GM19099 (cell line): ENCODE results near the gene RESP18.

Experiments
- POLR2A ChIP-seq: IDR thresholded peaks from 3 replicates; pipeline ENCODE4 v1.6.1; 2011; ENCODE audit warnings: low read depth; ENCODE audit not compliant: insufficient read length; ENCODE audit errors: extremely low read depth

Gene RESP18

DNA sequence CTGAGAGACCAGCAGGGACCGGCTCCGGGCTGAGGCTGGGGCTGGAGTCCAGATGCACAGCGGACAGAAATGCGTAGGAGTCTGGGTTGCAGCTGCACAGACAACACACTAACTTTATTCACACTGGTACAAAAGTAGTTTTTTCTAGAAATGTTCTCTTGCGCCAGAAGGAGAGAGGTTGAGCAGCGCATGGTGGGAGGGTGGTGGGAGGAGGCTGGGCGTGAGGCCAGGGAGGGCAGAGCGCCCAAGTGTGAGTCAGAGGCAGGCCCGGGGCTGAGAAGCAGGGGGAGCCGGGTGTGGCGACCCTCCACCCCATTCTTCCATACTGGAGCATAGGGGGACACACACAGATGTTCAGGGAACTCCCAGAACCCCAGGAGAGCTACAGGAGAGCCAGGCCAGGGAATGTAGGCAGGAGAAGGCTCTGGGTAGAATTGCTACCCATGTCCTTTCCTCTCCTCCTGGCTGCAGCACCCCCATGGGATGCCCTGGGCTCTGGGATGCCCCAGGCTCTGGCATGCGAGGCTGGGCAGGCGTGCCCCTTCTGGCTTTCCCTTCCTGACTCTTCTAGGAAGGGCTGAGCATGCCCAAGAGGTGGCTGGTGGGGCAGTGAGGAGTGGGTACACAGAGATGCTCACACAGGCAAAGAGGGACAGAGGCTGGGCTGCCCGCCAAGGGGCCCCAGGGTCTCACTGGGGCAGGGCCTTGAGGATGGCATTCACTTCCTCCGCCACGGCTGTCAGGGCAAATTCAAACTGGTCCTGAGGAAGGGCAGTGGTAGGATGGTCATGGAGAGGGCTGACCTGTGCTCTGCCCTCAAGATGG, 42.8 kb downstream of the RESP18 start:
- TF ChIP-seq POLR2A, result no peak

- no peak for TF ChIP-seq POLR2A
Observed at GRCh38 chr2:219289195-219289536, 43.4 kb downstream of the RESP18 start.

DNA sequence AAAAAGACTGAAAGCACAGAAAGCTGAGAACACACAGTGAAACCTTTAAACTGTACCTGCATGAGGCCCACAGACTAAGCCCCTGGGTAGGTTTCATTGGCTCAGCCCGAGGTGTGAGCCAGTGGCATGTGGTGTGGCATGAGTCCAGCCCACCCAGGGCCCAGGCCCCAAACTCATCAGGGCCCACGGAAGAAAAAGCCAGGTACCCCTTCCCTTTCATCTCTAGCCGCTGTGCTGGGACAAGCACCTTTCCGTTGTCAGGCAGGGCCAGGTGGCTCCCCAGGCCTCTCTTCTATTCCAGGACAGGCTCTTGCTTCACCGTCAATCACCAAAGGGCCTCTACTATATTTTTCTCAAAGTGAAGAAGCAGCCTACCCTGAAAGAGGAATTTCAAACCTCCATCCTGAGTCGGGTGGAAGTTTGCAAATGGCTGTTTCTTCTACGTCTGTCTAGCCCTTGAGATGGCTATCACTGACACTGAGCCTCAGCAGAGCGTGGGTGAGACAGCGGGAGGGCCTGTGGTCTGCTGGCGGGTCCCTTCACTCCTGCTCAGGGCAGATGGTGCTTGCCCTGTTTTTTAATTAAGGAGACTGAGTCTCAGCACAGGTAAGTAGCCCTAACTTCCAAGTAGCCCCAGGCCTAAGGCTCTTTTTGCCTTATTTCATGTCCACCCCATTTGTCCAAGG, 44.8 kb downstream of the RESP18 start:
- TF ChIP-seq POLR2A, result no peak

- no peak for TF ChIP-seq POLR2A
Observed at GRCh38 chr2:219286436-219287115, 46.0 kb downstream of the RESP18 start.

- no peak for TF ChIP-seq POLR2A
Observed at GRCh38 chr2:219285894-219286425, 46.6 kb downstream of the RESP18 start.

GRCh38 chr2:219285373-219285735, 47.2 kb downstream of the RESP18 start:
- no peak for TF ChIP-seq POLR2A

- no peak for TF ChIP-seq POLR2A
Observed at GRCh38 chr2:219284501-219285372, 47.8 kb downstream of the RESP18 start.

DNA sequence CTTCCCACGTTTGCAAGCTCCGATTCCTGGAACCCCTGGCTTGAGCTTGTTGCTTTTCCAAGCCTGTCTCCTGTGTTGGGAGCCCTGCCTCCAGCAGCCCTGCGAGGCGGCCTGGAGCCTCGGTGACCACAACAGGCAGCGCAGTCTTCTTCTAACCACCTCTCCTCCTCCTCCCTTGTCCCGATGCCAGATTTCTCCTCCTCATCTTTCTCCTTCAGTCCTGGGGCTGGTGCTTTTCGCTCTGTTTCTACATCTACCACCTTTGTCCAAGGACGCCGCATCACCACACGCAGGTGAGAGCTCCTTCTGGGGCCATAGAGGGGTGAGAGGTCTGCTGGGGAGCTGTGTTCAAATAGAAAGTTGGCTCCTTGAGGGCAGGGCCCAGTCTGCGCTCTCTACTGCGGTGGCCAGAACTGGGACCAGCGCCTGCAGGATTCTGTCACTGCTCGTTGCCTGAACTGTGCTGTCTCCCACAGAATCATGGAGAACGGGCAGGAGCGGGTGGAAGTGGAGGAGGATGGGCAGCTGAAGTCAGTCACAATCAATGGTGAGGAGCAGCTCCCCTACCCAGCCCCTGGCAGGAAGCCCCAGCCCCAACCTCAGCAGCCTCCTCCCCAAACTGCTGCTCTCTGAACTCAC, 49.5 kb downstream of the RESP18 start:
- no peak for TF ChIP-seq POLR2A

DNA sequence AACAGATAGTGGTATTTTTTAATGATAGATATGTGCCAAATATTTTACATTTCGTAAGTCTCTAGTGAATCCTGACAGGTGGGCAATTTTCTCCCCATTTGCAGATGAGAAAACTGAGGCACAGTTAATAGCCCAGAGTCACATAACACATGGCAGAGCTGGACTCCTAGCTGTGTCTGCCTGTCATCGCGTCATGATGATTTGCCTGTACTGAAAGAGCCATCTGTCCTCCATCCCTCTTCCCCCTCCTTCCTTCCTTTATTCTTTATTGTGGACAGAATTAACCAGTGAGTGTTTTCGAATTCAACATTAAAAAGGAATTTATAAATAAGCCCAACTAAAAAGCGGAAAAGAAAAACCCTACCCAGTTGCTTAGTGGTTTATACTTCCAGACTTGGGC, 50.2 kb downstream of the RESP18 start:
- TF ChIP-seq POLR2A, result no peak

GRCh38 chr2:219281588-219281987, 51.0 kb downstream of the RESP18 start:
- TF ChIP-seq POLR2A, result no peak

DNA sequence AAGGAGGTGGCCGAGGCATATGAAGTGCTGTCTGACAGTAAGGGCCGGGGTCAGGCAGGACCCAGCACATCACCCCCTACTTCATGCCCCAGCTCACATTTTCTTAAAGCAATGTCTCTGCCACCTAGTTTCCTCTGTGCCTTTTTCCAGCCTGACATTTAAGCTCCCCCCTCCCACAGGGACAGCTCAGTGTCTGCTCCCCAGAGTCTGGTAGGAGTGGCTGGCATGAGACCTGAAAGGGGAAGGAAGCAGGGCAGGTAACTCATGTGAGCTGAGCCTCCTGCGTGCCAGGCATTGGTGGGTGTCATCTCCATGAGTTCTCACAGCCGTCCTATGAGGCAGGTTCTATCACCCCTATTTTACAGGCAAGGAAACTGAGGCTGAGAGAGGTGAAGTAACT, 51.9 kb downstream of the RESP18 start:
- no peak for TF ChIP-seq POLR2A

- TF ChIP-seq POLR2A, result no peak
Observed at GRCh38 chr2:219279916-219280516, 52.5 kb downstream of the RESP18 start.

DNA sequence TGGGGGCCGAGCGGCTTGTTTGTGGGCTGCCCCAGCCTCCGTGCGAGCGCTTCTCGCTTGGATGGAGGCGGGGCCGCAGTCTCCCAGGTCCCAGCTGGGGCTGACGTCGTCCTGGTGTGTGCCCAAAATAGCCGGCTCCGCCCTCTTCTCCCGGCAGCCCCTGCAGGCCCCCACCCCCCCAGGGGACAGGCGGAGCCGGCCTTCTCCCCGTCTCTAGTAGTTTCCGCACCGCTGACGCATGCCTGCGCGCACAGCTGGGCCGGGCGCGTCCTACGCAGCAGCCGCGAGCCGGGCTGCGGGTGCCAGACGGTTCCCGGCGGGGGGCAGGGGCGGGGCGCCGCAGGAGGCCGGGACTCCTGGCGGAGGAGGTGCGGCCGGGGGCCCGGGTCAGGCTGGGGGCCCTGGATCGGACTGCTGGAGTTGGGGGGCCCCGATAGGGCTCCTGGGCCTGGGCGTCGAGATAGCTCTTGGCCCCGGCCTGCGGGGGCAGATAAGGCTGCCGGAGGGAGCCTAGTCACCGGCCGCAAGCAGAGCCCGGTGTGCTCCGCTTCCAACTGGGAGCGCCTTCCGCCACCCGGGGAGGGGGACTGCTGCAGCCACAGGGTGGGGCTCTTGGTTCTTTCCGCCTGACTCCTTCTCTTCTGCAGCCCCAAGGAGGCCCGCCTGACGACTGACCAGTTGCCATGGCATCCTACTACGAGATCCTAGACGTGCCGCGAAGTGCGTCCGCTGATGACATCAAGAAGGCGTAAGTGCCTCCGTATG, 53.2 kb downstream of the RESP18 start, which contains the start of gene DNAJB2:
DNAJB2 (plus strand) TSS at position 216 of the 765 bp plus-strand sequence; CDS start at position 684, 468 bp downstream.
- peak; percentile 86 for TF ChIP-seq POLR2A
